LNCaP clone FGC (cell line): ENCODE data around the gene LLGL1.

Experiments used
- DNase-seq: peaks from one replicate; pipeline ENCODE4 v3.0.0-alpha.2; 2011; ENCODE audit warnings: low read depth
- H3K4me3 ChIP-seq: 2 replicates; pipeline ENCODE4 v1.5.1; 2011; ENCODE audit warnings: mild to moderate bottlenecking, low read depth, low read length, control low read depth
- CTCF ChIP-seq: IDR thresholded peaks from 2 replicates; pipeline ENCODE4 v1.5.1; 2012; ENCODE audit warnings: mild to moderate bottlenecking; ENCODE audit not compliant: control insufficient read depth, insufficient read depth; ENCODE audit errors: extremely low read depth

LLGL1 gene

GRCh38 chr17:18280249-18280648, 54.8 kb downstream of the LLGL1 start:
- no peak overlapping the region for H3K4me3 ChIP-seq
- no peak for DNase-seq
- no peak for TF ChIP-seq CTCF

- no peak for TF ChIP-seq CTCF
- no peak for DNase-seq
- no peak overlapping the region for H3K4me3 ChIP-seq
These were observed 55.4 kb downstream of the LLGL1 start for GRCh38 chr17:18280766-18281371.

- no peak for DNase-seq
- TF ChIP-seq CTCF, result no peak
- no peak overlapping the region for H3K4me3 ChIP-seq
These were observed 56.4 kb downstream of the LLGL1 start for GRCh38 chr17:18281788-18282187.

- no peak for TF ChIP-seq CTCF
- H3K4me3 ChIP-seq, result no peak overlapping the region
- no peak for DNase-seq
These were observed 59.9 kb downstream of the LLGL1 start for GRCh38 chr17:18285296-18285695.

GRCh38 chr17:18291718-18292540, 66.5 kb downstream of the LLGL1 start:
- DNase-seq, result no peak
- no peak overlapping the region for H3K4me3 ChIP-seq
- TF ChIP-seq CTCF, result no peak
